Medulla oblongata (tissue), 1 donor: Measurements from ENCODE around the gene COPS7B.

ENCODE experiments used
- DNase-seq: peaks from one replicate; pipeline ENCODE4 v3.0.0-alpha.2; 2015; ENCODE audit errors: extremely low spot score

COPS7B gene

GRCh38 chr2:231785822-231786176 is 446 bp upstream of the COPS7B start:
- DNase-seq, result no peak

- DNase-seq, result no peak
Measured at GRCh38 chr2:231786917-231787292, 660 bp downstream of the COPS7B start.

GRCh38 chr2:231791107-231791506 is 4.9 kb downstream of the COPS7B start:
- no peak for DNase-seq

GRCh38 chr2:231794383-231794782 is 8.1 kb downstream of the COPS7B start:
- no peak for DNase-seq

- peak; percentile 35 for DNase-seq
Measured at GRCh38 chr2:231795525-231796327, 9.5 kb downstream of the COPS7B start.

- DNase-seq, result peak; percentile 16
Measured at GRCh38 chr2:231800493-231801091, 14.3 kb downstream of the COPS7B start.

GRCh38 chr2:231803501-231804138 is 17.4 kb downstream of the COPS7B start:
- no peak for DNase-seq

GRCh38 chr2:231807020-231807419 is 20.8 kb downstream of the COPS7B start:
- DNase-seq, result no peak

GRCh38 chr2:231810905-231811304 is 24.7 kb downstream of the COPS7B start:
- DNase-seq, result no peak

- DNase-seq, result no peak
Measured at GRCh38 chr2:231816327-231817026, 30.2 kb downstream of the COPS7B start.

GRCh38 chr2:231819447-231820042 is 33.3 kb downstream of the COPS7B start:
- no peak for DNase-seq

GRCh38 chr2:231820786-231821303 is 34.6 kb downstream of the COPS7B start:
- DNase-seq, result no peak

- DNase-seq, result no peak
Measured at GRCh38 chr2:231821908-231822307, 35.7 kb downstream of the COPS7B start.

- no peak for DNase-seq
Measured at GRCh38 chr2:231853105-231853504, 66.9 kb downstream of the COPS7B start.

GRCh38 chr2:231854616-231855125 is 68.4 kb downstream of the COPS7B start:
- DNase-seq, result no peak

- no peak for DNase-seq
Measured at GRCh38 chr2:231856959-231857358, 70.7 kb downstream of the COPS7B start.
